ENCODE data around the gene RNF112. TPM values are rescaled to one million over a fixed set of nuclear protein-coding genes. Genes with fewer than 3 reads are reported as not detected.
A peak's percentile ranks its signal among the peaks of the same experiment; 100 is the strongest.

Gene RNF112
- total and polyA plus RNA-seq, 2 experiments from 2014 or later = 0.79 to 1.2 TPM

DNA sequence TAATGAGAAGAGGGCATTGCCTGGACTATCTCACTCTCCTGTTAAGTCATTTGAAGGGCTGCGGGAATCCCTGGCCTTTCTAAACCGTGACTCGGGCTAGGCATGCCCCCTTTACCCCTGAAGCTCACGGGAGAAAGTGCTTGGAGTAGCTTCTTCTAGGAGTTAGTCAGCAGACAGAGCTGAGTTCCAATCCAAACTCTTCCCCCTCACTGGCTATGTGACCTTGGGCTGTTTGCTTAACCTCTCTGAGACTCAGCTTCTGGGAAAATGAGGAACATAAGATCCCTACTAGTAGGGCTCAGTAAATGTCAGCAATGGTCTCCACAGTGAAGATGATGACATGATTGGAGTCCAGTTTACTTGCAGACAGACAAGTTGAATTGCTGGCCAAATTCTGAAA is 42.8 kb upstream of the RNF112 start:
- Histone ChIP-seq H3K9me3 (ENCODE audit: low read depth) (no peaks in the 10 kb centered on the region), H3K36me3 (no peaks in the 10 kb centered on the region)
- TF ChIP-seq, protein P1, sequence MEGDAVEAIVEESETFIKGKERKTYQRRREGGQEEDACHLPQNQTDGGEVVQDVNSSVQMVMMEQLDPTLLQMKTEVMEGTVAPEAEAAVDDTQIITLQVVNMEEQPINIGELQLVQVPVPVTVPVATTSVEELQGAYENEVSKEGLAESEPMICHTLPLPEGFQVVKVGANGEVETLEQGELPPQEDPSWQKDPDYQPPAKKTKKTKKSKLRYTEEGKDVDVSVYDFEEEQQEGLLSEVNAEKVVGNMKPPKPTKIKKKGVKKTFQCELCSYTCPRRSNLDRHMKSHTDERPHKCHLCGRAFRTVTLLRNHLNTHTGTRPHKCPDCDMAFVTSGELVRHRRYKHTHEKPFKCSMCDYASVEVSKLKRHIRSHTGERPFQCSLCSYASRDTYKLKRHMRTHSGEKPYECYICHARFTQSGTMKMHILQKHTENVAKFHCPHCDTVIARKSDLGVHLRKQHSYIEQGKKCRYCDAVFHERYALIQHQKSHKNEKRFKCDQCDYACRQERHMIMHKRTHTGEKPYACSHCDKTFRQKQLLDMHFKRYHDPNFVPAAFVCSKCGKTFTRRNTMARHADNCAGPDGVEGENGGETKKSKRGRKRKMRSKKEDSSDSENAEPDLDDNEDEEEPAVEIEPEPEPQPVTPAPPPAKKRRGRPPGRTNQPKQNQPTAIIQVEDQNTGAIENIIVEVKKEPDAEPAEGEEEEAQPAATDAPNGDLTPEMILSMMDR (IDR thresholded peaks at IDR 0.05; ENCODE audit: low read depth, low read length) = no peak

DNA sequence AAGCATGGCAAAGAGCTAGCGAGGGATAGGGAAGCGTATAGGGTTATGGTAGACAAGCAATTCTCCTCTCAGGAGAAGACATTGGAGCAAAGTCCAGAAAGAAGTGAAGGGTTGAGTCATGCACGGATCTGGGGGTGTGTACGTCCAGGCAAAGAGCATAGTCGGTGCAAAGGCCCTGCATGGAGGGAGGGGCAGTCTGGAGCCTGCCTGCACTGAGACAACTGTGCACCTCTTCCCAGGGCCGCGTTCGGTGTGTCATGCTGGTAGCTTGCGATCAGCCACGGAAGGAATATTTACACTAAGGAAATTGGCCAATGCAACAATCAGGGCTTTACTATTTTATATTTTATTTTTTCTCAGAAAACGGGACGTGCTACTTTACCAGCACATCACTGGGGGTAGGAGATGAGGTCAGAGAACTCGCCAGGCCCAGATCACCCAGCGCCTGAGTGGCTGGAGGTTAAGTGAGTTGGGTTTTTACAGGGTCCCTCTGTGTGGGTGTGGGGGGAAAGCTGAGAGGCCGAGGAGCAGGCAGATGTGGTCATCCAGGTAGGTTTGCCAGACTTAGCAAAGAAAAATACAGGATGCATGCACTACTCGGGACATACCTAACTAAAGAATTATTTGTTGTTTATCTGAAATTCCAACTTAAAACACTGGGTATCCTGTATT is 41.8 kb upstream of the RNF112 start:
- Histone ChIP-seq H3K27ac (no peak overlapping the region), H3K27me3 (no peaks in the 10 kb centered on the region), H3K9me3 (ENCODE audit: low read depth) (no peaks in the 10 kb centered on the region), H3K36me3 (no peaks in the 10 kb centered on the region), H3K4me1 (ENCODE audit: low read depth) (peaks cover 9% of the 10 kb centered on the region), H3K4me3 (no peak overlapping the region)
- TF ChIP-seq, protein P1 (IDR thresholded peaks at IDR 0.05; ENCODE audit: low read depth, low read length) = no peak
- no peak for DNase-seq (ENCODE audit: low read depth in 1 of 2, low spot score in 1 of 2)

More for the DNA sequence above, 42.8 kb upstream of the RNF112 start:
- no peak overlapping the region for H3K27ac ChIP-seq
- H3K4me1 ChIP-seq (ENCODE audit: low read depth) = peaks cover 9% of the 10 kb centered on the region
- DNase-seq (ENCODE audit: low read depth in 1 of 2, low spot score in 1 of 2) = no peak
- H3K27me3 ChIP-seq = no peaks in the 10 kb centered on the region
- H3K4me3 ChIP-seq = no peak overlapping the region

DNA sequence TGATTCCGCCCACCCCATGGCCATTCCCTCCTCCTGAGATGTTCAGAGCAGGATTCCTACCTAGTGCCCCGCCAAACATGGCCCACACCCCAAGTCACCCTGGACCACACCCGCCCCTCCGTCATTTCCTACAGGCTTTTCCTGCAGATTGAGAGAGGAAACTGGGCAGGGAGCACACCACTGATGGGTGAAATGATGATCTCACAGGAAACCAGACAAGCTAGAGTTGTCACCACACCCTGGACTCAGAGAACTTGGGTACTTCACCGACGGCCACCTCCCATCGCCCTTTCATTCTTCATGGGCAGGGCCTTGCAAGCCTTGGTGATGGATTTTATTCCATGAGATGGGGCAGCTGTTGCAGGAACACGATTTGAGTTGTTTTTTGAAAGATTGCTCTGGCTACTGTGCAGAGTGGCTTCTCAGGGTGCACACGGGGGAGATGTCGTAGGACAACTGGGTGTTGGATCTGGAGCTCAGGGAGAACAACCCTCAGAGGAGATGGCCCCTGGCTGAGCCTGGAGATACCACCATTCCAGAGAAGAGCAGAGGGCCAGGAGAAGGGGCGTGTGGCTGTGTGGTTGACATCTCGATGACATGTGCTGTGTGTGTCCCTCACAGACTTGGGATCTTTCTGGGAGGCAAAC is 41.1 kb upstream of the RNF112 start:
- no peaks in the 10 kb centered on the region for H3K27me3 ChIP-seq
- no peaks in the 10 kb centered on the region for H3K36me3 ChIP-seq
- DNase-seq (ENCODE audit: low read depth in 1 of 2, low spot score in 1 of 2) = no peak
- no peak overlapping the region for H3K27ac ChIP-seq
- TF ChIP-seq, protein P1 (IDR thresholded peaks at IDR 0.05; ENCODE audit: low read depth, low read length) = no peak
- no peaks in the 10 kb centered on the region for H3K9me3 ChIP-seq (ENCODE audit: low read depth)
- no peak overlapping the region for H3K4me3 ChIP-seq
- H3K4me1 ChIP-seq (ENCODE audit: low read depth) = peaks cover 6% of the 10 kb centered on the region

DNA sequence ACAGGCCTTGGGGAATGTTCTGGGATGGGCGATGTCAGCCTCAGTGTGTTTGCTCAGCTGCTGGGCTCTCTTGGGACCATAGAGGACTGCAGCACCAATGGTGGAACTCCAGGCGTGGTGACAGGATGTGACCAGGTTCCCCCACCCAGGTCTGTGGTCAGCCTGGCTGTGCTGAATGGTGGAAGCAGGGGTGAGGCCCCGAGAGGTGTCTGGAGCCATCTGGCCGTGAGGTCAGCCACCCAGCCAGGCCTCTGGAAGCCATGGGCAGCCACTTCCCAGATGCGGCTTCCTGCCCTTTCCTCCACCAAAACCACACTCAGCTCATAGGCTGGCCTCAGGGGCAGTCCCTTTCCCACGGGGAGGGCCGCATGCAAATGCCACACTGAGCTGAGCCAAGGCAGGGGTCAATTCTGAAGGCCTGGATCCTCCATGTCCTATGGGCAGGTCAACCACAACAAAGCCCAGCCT is 40.5 kb upstream of the RNF112 start:
- TF ChIP-seq, protein P1 (IDR thresholded peaks at IDR 0.05; ENCODE audit: low read depth, low read length) = no peak
- H3K27ac ChIP-seq = no peak overlapping the region

DNA sequence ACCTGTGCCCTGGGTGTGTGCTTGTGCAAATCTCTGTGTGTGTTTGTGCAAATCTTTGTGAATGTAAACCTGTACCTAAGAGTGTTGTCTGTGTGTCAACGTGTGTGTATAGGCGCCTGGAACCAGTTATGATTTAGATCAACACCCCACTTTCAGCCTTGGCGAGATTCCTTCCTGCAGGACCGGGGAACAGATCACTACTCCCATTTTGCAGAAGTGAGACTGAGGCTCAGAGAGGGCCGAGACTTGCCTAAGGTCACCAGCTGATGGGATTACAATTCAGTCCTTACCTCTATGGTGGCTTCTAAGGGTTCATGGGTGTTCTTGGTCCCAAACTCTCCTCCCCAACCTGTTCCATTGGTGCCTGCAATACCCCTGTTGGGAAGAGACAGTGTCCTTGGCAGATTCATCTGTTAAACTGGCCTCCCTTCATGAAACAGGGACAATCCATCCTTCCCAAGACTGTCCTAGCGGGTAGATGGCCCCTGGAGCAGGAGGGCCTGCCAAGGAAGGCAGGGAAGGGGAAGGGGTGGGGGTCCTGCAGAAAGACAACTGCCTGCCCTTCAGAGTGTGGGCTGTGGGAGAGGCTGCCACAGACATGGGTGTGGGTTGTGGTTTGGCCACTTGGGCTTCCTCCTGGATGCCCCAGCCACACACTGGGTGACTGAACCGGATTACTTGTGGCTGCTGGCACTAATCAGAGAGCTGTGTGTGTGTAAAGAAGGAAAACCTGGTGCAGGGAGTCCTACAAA is 39.6 kb upstream of the RNF112 start:
- no peaks in the 10 kb centered on the region for H3K36me3 ChIP-seq
- H3K27ac ChIP-seq = no peak overlapping the region
- no peaks in the 10 kb centered on the region for H3K4me1 ChIP-seq (ENCODE audit: low read depth)
- TF ChIP-seq, protein P1 (IDR thresholded peaks at IDR 0.05; ENCODE audit: low read depth, low read length) = no peak
- H3K4me3 ChIP-seq = no peak overlapping the region
- no peak for DNase-seq (ENCODE audit: low read depth in 1 of 2, low spot score in 1 of 2)
- H3K27me3 ChIP-seq = no peaks in the 10 kb centered on the region
- H3K9me3 ChIP-seq (ENCODE audit: low read depth) = no peaks in the 10 kb centered on the region

More for the DNA sequence above, 40.5 kb upstream of the RNF112 start:
- H3K36me3 ChIP-seq = no peaks in the 10 kb centered on the region
- peak in 1 of 2 donors; percentile 22 for DNase-seq (ENCODE audit: low read depth in 1 of 2, low spot score in 1 of 2)
- no peak overlapping the region for H3K4me3 ChIP-seq
- no peaks in the 10 kb centered on the region for H3K9me3 ChIP-seq (ENCODE audit: low read depth)
- peaks cover under 1% of the 10 kb centered on the region for H3K4me1 ChIP-seq (ENCODE audit: low read depth)
- H3K27me3 ChIP-seq = no peaks in the 10 kb centered on the region
